Ishikawa (cell line): Measurements from ENCODE around the gene BEND6.

Experiments used
- EGR1 ChIP-seq: IDR thresholded peaks from 2 replicates; pipeline ENCODE4 v1.6.1; 2012
- RAD21 ChIP-seq: IDR thresholded peaks from 2 replicates; pipeline ENCODE4 v1.6.1; 2012; ENCODE audit warnings: low read depth
- TAF1 ChIP-seq: IDR thresholded peaks from 2 replicates; pipeline ENCODE4 v1.6.1; 2012; ENCODE audit warnings: low read depth, mild to moderate bottlenecking
- YY1 ChIP-seq: IDR thresholded peaks from 2 replicates; pipeline ENCODE4 v1.6.1; 2012; ENCODE audit warnings: low read depth

DNA sequence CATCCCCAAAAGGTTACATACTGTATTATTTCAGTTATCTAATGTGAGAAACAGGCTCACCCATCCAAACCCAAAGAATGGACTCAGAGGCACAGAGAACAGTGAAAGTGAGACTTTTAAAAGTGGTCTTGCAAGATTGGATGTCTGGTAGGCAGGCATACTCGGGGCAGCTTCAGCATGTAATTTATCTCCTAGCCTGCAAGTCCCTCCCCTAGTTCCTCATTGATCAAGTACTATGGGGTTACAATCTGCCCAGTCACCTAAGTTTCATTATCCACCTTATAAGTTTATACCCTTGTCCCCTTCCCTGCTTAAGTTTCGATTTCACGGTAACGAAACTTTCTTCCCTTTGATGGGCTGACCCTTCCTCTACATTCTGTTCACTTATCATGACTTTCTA is 114.3 kb downstream of the BEND6 start:
- TF ChIP-seq RAD21: no peak
- no peak for TF ChIP-seq EGR1
- no peak for TF ChIP-seq YY1
- no peak for TF ChIP-seq TAF1
